SK-N-SH treated with all-trans-retinoic acid at 6 μM for 48 hours (cell line): ENCODE results near the gene CUEDC1.

ENCODE experiments used
- ATAC-seq: fragments of 200-7000 bp; cut with Tn5 transposase; 3 replicates; pipeline ENCODE4 v1.9.1; 2020; ENCODE audit warnings: mild to moderate bottlenecking, moderate library complexity
- ARNTL ChIP-seq: fragments of 450-650 bp; formaldehyde crosslinking; IDR thresholded peaks from 2 replicates; pipeline ENCODE4 v1.5.0; 2020; ENCODE audit warnings: low read depth, mild to moderate bottlenecking, moderate library complexity, borderline replicate concordance
- BACH2 ChIP-seq: fragments of 250-450 bp; sonication (Bioruptor Pico); IDR thresholded peaks from 2 replicates; pipeline ENCODE4 v1.9.0; 2021; ENCODE audit warnings: mild to moderate bottlenecking, borderline replicate concordance
- ESRRG ChIP-seq: fragments of 250-450 bp; sonication (Bioruptor Pico); IDR thresholded peaks from 2 replicates; pipeline ENCODE4 v1.6.1; 2021; ENCODE audit warnings: mild to moderate bottlenecking
- GLIS3 ChIP-seq: fragments of 250-450 bp; sonication (Bioruptor Pico); IDR thresholded peaks from 2 replicates; pipeline ENCODE4 v1.5.0; 2020; ENCODE audit warnings: mild to moderate bottlenecking, moderate library complexity
- ISL1 ChIP-seq: fragments of 250-450 bp; sonication (Bioruptor Pico); IDR thresholded peaks from 2 replicates; pipeline ENCODE4 v2.1.2; 2022; ENCODE audit warnings: mild to moderate bottlenecking, moderate library complexity
- OSR1 ChIP-seq: fragments of 250-450 bp; sonication (Bioruptor Pico); IDR thresholded peaks from 2 replicates; pipeline ENCODE4 v1.8.0; 2022; ENCODE audit warnings: moderate library complexity, mild to moderate bottlenecking, inconsistent platforms
- PPARA ChIP-seq: fragments of 250-450 bp; sonication (Bioruptor Pico); IDR thresholded peaks from 2 replicates; pipeline ENCODE4 v1.5.0; 2020; ENCODE audit warnings: mild to moderate bottlenecking, borderline replicate concordance
- RARB ChIP-seq: fragments of 250-450 bp; sonication (Bioruptor Pico); IDR thresholded peaks from 2 replicates; pipeline ENCODE4 v1.8.0; 2021; ENCODE audit warnings: mild to moderate bottlenecking, moderate library complexity
- SNAI2 ChIP-seq: fragments of 250-450 bp; sonication (Bioruptor Pico); IDR thresholded peaks from 2 replicates; pipeline ENCODE4 v1.5.0; 2020; ENCODE audit warnings: mild to moderate bottlenecking, moderate library complexity
- TCF4 ChIP-seq: fragments of 250-450 bp; sonication (Bioruptor Pico); IDR thresholded peaks from 2 replicates; pipeline ENCODE4 v1.8.0; 2021; ENCODE audit warnings: mild to moderate bottlenecking, moderate library complexity, borderline replicate concordance
- TOX ChIP-seq: fragments of 250-450 bp; sonication (Bioruptor Pico); IDR thresholded peaks from 2 replicates; pipeline ENCODE4 v1.8.0; 2021; ENCODE audit warnings: mild to moderate bottlenecking, moderate library complexity, borderline replicate concordance
- ZC3H10 ChIP-seq: fragments of 250-450 bp; sonication (Bioruptor Pico); IDR thresholded peaks from 2 replicates; pipeline ENCODE4 v1.5.1; 2021; ENCODE audit warnings: mild to moderate bottlenecking, moderate library complexity
- ZFP3 ChIP-seq: fragments of 250-450 bp; sonication (Bioruptor Pico); IDR thresholded peaks from 2 replicates; pipeline ENCODE4 v1.5.0; 2020; ENCODE audit warnings: mild to moderate bottlenecking, moderate library complexity
- ZFP30 ChIP-seq: fragments of 450-650 bp; formaldehyde crosslinking; IDR thresholded peaks from 2 replicates; pipeline ENCODE4 v1.5.0; 2022; ENCODE audit warnings: mild to moderate bottlenecking, moderate library complexity
- ZNF70 ChIP-seq: fragments of 450-650 bp; formaldehyde crosslinking; IDR thresholded peaks from 2 replicates; pipeline ENCODE4 v1.5.0; 2020; ENCODE audit warnings: mild to moderate bottlenecking, moderate library complexity
- ZNF8 ChIP-seq: fragments of 450-650 bp; formaldehyde crosslinking; IDR thresholded peaks from 2 replicates; pipeline ENCODE4 v1.5.0; 2020; ENCODE audit warnings: mild to moderate bottlenecking, moderate library complexity
- TF ChIP-seq, protein P1 (sequence below): fragments of 250-450 bp; sonication (Bioruptor Pico); IDR thresholded peaks from 2 replicates; pipeline ENCODE4 v1.5.0; 2020; ENCODE audit warnings: mild to moderate bottlenecking, moderate library complexity
- TF ChIP-seq, protein P2 (sequence below): fragments of 250-450 bp; sonication (Bioruptor Pico); IDR thresholded peaks from 2 replicates; pipeline ENCODE4 v1.8.0; 2020; ENCODE audit warnings: mild to moderate bottlenecking, moderate library complexity, borderline replicate concordance
- TF ChIP-seq, protein P3 (sequence below): fragments of 250-450 bp; sonication (Bioruptor Pico); IDR thresholded peaks from 2 replicates; pipeline ENCODE4 v1.5.1; 2020; ENCODE audit warnings: low read depth, mild to moderate bottlenecking, moderate library complexity
- TF ChIP-seq, protein P4 (sequence below): fragments of 250-450 bp; sonication (Bioruptor Pico); IDR thresholded peaks from 2 replicates; pipeline ENCODE4 v1.8.0; 2021; ENCODE audit warnings: low read depth, mild to moderate bottlenecking, moderate library complexity, borderline replicate concordance

The CUEDC1 gene

DNA sequence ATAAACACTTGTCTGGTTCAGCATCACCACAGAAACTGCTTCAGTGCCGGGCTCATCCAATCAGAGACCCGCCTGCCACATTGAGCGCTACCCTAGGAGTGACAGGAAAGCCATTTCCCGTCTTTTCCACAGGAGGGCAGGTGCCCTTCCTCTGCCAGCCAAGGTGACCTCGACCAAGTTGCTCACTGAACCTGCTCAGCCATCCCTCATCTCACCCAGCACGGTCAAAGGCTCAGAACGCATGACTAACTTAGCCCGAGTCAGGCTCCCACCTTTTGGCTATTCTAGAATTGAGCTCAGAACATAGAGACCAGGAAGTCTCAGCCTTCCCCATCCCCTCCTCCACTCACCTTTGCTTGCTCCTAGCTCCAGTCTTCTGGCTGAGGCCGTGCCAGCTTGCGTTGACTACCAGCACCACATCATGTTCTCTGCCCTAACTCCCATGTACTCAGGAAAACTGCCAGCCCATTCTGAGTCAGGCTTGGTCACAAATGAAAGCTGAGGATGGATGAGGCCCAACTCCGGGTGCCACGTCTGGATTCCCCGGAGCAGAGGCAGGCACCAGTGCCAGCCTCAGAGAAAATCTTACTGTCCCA lies 121.0 kb downstream of the CUEDC1 start:
- no peak for TF ChIP-seq ZC3H10
- TF ChIP-seq PPARA (CRISPR knock-in tag), result no peak
- TF ChIP-seq OSR1 (CRISPR knock-in tag), result no peak
- TF ChIP-seq ZNF8, result no peak
- no peak for TF ChIP-seq ZFP3 (CRISPR knock-in tag)
- TF ChIP-seq, protein P1, sequence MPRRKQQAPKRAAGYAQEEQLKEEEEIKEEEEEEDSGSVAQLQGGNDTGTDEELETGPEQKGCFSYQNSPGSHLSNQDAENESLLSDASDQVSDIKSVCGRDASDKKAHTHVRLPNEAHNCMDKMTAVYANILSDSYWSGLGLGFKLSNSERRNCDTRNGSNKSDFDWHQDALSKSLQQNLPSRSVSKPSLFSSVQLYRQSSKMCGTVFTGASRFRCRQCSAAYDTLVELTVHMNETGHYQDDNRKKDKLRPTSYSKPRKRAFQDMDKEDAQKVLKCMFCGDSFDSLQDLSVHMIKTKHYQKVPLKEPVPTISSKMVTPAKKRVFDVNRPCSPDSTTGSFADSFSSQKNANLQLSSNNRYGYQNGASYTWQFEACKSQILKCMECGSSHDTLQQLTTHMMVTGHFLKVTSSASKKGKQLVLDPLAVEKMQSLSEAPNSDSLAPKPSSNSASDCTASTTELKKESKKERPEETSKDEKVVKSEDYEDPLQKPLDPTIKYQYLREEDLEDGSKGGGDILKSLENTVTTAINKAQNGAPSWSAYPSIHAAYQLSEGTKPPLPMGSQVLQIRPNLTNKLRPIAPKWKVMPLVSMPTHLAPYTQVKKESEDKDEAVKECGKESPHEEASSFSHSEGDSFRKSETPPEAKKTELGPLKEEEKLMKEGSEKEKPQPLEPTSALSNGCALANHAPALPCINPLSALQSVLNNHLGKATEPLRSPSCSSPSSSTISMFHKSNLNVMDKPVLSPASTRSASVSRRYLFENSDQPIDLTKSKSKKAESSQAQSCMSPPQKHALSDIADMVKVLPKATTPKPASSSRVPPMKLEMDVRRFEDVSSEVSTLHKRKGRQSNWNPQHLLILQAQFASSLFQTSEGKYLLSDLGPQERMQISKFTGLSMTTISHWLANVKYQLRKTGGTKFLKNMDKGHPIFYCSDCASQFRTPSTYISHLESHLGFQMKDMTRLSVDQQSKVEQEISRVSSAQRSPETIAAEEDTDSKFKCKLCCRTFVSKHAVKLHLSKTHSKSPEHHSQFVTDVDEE (CRISPR knock-in tag), result no peak
- TF ChIP-seq, protein P2, sequence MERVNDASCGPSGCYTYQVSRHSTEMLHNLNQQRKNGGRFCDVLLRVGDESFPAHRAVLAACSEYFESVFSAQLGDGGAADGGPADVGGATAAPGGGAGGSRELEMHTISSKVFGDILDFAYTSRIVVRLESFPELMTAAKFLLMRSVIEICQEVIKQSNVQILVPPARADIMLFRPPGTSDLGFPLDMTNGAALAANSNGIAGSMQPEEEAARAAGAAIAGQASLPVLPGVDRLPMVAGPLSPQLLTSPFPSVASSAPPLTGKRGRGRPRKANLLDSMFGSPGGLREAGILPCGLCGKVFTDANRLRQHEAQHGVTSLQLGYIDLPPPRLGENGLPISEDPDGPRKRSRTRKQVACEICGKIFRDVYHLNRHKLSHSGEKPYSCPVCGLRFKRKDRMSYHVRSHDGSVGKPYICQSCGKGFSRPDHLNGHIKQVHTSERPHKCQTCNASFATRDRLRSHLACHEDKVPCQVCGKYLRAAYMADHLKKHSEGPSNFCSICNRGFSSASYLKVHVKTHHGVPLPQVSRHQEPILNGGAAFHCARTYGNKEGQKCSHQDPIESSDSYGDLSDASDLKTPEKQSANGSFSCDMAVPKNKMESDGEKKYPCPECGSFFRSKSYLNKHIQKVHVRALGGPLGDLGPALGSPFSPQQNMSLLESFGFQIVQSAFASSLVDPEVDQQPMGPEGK (CRISPR knock-in tag), result no peak
- no peak for TF ChIP-seq TOX (CRISPR knock-in tag)
- TF ChIP-seq ISL1, result no peak
- no peak for TF ChIP-seq ZNF70 (CRISPR knock-in tag)
- TF ChIP-seq, protein P3, sequence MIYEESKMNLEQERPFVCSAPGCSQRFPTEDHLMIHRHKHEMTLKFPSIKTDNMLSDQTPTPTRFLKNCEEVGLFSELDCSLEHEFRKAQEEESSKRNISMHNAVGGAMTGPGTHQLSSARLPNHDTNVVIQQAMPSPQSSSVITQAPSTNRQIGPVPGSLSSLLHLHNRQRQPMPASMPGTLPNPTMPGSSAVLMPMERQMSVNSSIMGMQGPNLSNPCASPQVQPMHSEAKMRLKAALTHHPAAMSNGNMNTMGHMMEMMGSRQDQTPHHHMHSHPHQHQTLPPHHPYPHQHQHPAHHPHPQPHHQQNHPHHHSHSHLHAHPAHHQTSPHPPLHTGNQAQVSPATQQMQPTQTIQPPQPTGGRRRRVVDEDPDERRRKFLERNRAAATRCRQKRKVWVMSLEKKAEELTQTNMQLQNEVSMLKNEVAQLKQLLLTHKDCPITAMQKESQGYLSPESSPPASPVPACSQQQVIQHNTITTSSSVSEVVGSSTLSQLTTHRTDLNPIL (CRISPR knock-in tag), result no peak
- TF ChIP-seq, protein P4, sequence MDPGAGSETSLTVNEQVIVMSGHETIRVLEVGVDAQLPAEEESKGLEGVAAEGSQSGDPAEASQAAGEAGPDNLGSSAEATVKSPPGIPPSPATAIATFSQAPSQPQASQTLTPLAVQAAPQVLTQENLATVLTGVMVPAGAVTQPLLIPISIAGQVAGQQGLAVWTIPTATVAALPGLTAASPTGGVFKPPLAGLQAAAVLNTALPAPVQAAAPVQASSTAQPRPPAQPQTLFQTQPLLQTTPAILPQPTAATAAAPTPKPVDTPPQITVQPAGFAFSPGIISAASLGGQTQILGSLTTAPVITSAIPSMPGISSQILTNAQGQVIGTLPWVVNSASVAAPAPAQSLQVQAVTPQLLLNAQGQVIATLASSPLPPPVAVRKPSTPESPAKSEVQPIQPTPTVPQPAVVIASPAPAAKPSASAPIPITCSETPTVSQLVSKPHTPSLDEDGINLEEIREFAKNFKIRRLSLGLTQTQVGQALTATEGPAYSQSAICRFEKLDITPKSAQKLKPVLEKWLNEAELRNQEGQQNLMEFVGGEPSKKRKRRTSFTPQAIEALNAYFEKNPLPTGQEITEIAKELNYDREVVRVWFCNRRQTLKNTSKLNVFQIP (CRISPR knock-in tag), result no peak
- no peak for TF ChIP-seq RARB (CRISPR knock-in tag)
- TF ChIP-seq BACH2, result no peak
- TF ChIP-seq ZFP30 (CRISPR knock-in tag), result no peak
- TF ChIP-seq SNAI2, result no peak
- no peak for TF ChIP-seq ESRRG (CRISPR knock-in tag)
- no peak for TF ChIP-seq TCF4 (CRISPR knock-in tag)
- TF ChIP-seq ARNTL (CRISPR knock-in tag), result no peak
- TF ChIP-seq, all 23 proteins: peak for 0
- peak; percentile 57 for ATAC-seq

DNA sequence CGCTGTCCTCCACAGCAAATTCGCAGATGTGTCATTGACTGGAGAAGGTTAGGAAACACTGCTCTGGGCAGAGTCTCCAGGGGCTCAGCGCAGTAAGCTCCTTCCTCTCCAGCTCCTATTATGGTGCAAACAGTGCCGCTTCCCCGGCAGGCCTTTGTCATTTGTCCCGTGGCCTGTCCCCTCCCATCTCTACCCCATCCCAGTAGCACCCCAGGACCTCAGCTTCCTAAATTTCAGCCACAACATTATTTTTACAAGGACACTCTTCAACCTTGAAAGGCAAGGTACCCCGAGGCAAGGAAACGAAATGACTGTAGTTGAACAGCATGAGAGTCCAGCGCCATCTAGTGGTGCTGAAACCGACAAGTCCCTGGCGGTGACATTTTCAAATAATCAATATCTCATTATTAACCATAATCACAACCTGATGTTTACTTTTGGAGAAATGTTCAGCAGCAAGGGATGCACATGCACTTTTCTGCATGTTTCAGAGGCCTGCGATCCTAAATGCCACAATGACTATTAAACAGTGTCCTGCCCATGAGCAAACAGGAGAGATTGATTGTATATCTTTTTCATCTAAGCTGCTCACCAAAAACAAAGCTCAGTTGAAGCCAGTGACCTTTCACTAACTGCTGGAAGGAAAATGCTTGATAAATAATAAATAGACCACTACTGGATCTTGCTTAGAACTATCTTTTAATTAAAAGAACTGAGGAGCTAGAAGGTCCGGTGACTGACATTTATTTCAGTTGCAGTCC lies 121.9 kb downstream of the CUEDC1 start:
- TF ChIP-seq OSR1 (CRISPR knock-in tag) (no peak), ZNF70 (CRISPR knock-in tag) (peak; percentile 69; the same call in 1 of the 2 replicates), RARB (CRISPR knock-in tag) (no peak), PPARA (CRISPR knock-in tag) (no peak), GLIS3 (no peak), ZC3H10 (no peak), TCF4 (CRISPR knock-in tag) (no peak; the same call in 1 of the 2 replicates), ISL1 (no peak)
- TF ChIP-seq, protein P4 (CRISPR knock-in tag), result no peak
- ATAC-seq, result peak; percentile 82
